NOMO-1 treated with dmso at 0.1 percent for 144 hours (cell line): ENCODE results near the gene SLC2A6.

Experiments used
- DNase-seq: peaks from one replicate; lab custom pipeline; 2025; ENCODE audit not compliant: unreplicated experiment; lab: John Stamatoyannopoulos, UW

The SLC2A6 gene

GRCh38 chr9:133483611-133484010 is 4.7 kb upstream of the SLC2A6 start:
- DNase-seq: no peak

GRCh38 chr9:133477992-133478850 is 678 bp downstream of the SLC2A6 start:
- DNase-seq: no peak

GRCh38 chr9:133477461-133477860 is 1.4 kb downstream of the SLC2A6 start:
- DNase-seq: no peak

- DNase-seq: no peak
Measured at GRCh38 chr9:133476941-133477340, 2.0 kb downstream of the SLC2A6 start.

- DNase-seq: no peak
Measured at GRCh38 chr9:133476036-133476931, 2.6 kb downstream of the SLC2A6 start.

- DNase-seq: no peak
Measured at GRCh38 chr9:133475292-133476012, 3.4 kb downstream of the SLC2A6 start.

- DNase-seq: no peak
Measured at GRCh38 chr9:133474853-133475252, 4.0 kb downstream of the SLC2A6 start.

GRCh38 chr9:133474215-133474614 is 4.7 kb downstream of the SLC2A6 start:
- DNase-seq: no peak

- DNase-seq: no peak
Measured at GRCh38 chr9:133473743-133474142, 5.2 kb downstream of the SLC2A6 start.

GRCh38 chr9:133472753-133473378 is 6.0 kb downstream of the SLC2A6 start:
- DNase-seq: no peak

- DNase-seq: no peak
Measured at GRCh38 chr9:133472277-133472645, 6.6 kb downstream of the SLC2A6 start.

- no peak for DNase-seq
Measured at GRCh38 chr9:133471551-133472276, 7.2 kb downstream of the SLC2A6 start.

- no peak for DNase-seq
Measured at GRCh38 chr9:133470988-133471387, 7.9 kb downstream of the SLC2A6 start.

GRCh38 chr9:133470427-133470924 is 8.4 kb downstream of the SLC2A6 start:
- DNase-seq: no peak

GRCh38 chr9:133468777-133469421 is 10.0 kb downstream of the SLC2A6 start:
- DNase-seq: no peak

- DNase-seq: no peak
Measured at GRCh38 chr9:133468374-133468773, 10.5 kb downstream of the SLC2A6 start.

GRCh38 chr9:133467101-133467500 is 11.8 kb downstream of the SLC2A6 start:
- no peak for DNase-seq

- no peak for DNase-seq
Measured at GRCh38 chr9:133465984-133466383, 12.9 kb downstream of the SLC2A6 start.

- no peak for DNase-seq
Measured at GRCh38 chr9:133464638-133465037, 14.3 kb downstream of the SLC2A6 start.
